Calu3 (cell line): ENCODE data around the gene FNDC3B. TPM values are rescaled to one million over a fixed set of nuclear protein-coding genes. Genes with fewer than 3 reads are reported as not detected.

Experiments
- BruUV-seq: library from RNA; stranded (reverse); fragments of 400-500 nt; replicated peaks from 2 replicates; lab custom pipeline; 2021; lab: Mats Ljungman, UMichigan
- CTCF ChIA-PET: fragments of 300-600 bp; sonication (Branson Sonifier 250); formaldehyde crosslinking; loops from one replicate; lab custom pipeline; 2022; ENCODE audit warnings: antibody characterized with exemption; lab: Charles Lee
- DNase-seq: peaks from one replicate; pipeline ENCODE4 v3.0.0; 2022
- H3K27ac Mint-ChIP-seq: one replicate; pipeline ENCODE4 v1.8.0; 2022; ENCODE audit warnings: mixed read lengths; ENCODE audit not compliant: unreplicated experiment
- H3K27me3 Mint-ChIP-seq: one replicate; pipeline ENCODE4 v1.8.0; 2022; ENCODE audit warnings: mixed read lengths; ENCODE audit not compliant: unreplicated experiment
- H3K36me3 Mint-ChIP-seq: one replicate; pipeline ENCODE4 v1.8.0; 2022; ENCODE audit warnings: mild to moderate bottlenecking, moderate library complexity, mixed read lengths; ENCODE audit not compliant: insufficient read depth, unreplicated experiment
- H3K4me1 Mint-ChIP-seq: one replicate; pipeline ENCODE4 v1.8.0; 2022; ENCODE audit warnings: mild to moderate bottlenecking, low read depth, mixed read lengths; ENCODE audit not compliant: unreplicated experiment
- H3K4me3 Mint-ChIP-seq: one replicate; pipeline ENCODE4 v1.8.0; 2022; ENCODE audit warnings: mild to moderate bottlenecking, low read depth, moderate library complexity, mixed read lengths; ENCODE audit not compliant: unreplicated experiment
- H3K9me3 Mint-ChIP-seq: one replicate; pipeline ENCODE4 v1.8.0; 2022; ENCODE audit warnings: low read depth, mixed read lengths; ENCODE audit not compliant: unreplicated experiment
- intact Hi-C: fragments of 100-400 bp; cut with micrococcal nuclease; formaldehyde crosslinking; loops from one replicate; pipeline ENCODE4 v1.10.0; 2022; ENCODE audit not compliant: unreplicated experiment
- total RNA-seq: library from RNA; stranded (reverse); gene quantifications from 2 replicates; pipeline ENCODE4 v1.2.3, GENCODE V29; 2022
- TF ChIP-seq, protein P1 (sequence below): fragments of 200-600 bp; IDR thresholded peaks from one replicate; pipeline ENCODE4 v1.8.0; 2022; ENCODE audit warnings: antibody characterized with exemption; ENCODE audit not compliant: unreplicated experiment

The FNDC3B gene
- total RNA-seq, 1 experiment from 2014 or later = 453 TPM

DNA sequence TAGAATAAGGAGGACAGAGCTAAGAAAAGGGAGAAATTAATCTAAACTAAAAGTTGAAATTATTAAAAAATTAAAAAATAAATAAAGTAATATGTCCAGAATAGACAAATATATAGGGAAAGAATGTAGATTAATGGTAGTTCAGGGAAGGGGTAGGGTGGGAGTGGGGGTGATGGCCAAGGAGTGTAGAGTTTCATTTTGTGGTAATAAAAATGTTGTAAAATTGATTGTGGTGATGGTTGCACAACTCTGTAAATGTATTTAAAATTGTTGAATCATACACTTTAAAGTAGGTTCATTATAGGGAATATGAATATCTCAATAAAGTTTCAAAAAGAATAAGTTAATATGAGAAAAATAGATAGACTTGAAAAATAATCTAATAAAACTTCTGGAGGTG, 21.0 kb upstream of the FNDC3B start:
- DNase-seq = no peak
- TF ChIP-seq, protein P1, sequence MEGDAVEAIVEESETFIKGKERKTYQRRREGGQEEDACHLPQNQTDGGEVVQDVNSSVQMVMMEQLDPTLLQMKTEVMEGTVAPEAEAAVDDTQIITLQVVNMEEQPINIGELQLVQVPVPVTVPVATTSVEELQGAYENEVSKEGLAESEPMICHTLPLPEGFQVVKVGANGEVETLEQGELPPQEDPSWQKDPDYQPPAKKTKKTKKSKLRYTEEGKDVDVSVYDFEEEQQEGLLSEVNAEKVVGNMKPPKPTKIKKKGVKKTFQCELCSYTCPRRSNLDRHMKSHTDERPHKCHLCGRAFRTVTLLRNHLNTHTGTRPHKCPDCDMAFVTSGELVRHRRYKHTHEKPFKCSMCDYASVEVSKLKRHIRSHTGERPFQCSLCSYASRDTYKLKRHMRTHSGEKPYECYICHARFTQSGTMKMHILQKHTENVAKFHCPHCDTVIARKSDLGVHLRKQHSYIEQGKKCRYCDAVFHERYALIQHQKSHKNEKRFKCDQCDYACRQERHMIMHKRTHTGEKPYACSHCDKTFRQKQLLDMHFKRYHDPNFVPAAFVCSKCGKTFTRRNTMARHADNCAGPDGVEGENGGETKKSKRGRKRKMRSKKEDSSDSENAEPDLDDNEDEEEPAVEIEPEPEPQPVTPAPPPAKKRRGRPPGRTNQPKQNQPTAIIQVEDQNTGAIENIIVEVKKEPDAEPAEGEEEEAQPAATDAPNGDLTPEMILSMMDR = no peak
- no peak overlapping the region for H3K27ac Mint-ChIP-seq
- H3K27me3 Mint-ChIP-seq = no peaks in the 10 kb centered on the region
- intact Hi-C loops = no loop called here
- no TSS peak for BruUV-seq
- no peaks in the 10 kb centered on the region for H3K9me3 Mint-ChIP-seq
- no peaks in the 10 kb centered on the region for H3K36me3 Mint-ChIP-seq
- H3K4me1 Mint-ChIP-seq = no peaks in the 10 kb centered on the region
- CTCF ChIA-PET = interaction anchor here (0.7 to 1.0 kb wide), 2 partner anchors 11 to 79 kb away, joined by 3 read pairs; no protein-coding TSS in a partner anchor
- no peak overlapping the region for H3K4me3 Mint-ChIP-seq

- H3K9me3 Mint-ChIP-seq = no peaks in the 10 kb centered on the region
- H3K27ac Mint-ChIP-seq = no peak overlapping the region
- no peaks in the 10 kb centered on the region for H3K4me1 Mint-ChIP-seq
- no peak overlapping the region for H3K4me3 Mint-ChIP-seq
- BruUV-seq = no TSS peak
- intact Hi-C loops = no loop called here
- H3K27me3 Mint-ChIP-seq = no peaks in the 10 kb centered on the region
- TF ChIP-seq, protein P1 = no peak
- no peaks in the 10 kb centered on the region for H3K36me3 Mint-ChIP-seq
- CTCF ChIA-PET = interaction anchor here (0.5 to 1.4 kb wide), 3 partner anchors 10 to 17 kb away, joined by 3 to 4 read pairs (median 3); no protein-coding TSS in a partner anchor
- no peak for DNase-seq
Measured at GRCh38 chr3:172020763-172021162, 18.6 kb upstream of the FNDC3B start.

DNA sequence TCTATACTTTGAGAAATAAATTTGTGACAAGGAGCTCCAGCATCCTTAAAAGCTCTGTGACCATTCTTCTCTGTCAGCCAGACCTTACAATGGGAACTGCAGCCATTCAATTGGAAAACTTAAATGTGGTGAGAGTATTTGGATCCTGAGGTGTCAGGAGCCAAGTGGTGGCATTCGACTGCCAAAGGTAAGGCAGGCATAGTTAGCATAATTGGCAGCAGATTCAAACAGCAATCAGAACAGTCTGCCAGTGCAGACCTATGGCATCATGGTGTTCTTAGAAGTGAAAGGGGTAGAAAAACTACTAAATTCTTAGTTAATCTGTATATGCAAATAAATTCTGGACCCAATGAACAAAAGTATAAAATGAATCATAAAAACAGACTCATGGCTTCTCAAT, 18.2 kb upstream of the FNDC3B start:
- intact Hi-C loops = no loop called here
- H3K4me3 Mint-ChIP-seq = no peak overlapping the region

GRCh38 chr3:172021859-172022258, 17.5 kb upstream of the FNDC3B start:
- Mint-ChIP-seq H3K9me3 (no peaks in the 10 kb centered on the region), H3K4me3 (no peak overlapping the region)

More for the DNA sequence above, 18.2 kb upstream of the FNDC3B start:
- no peaks in the 10 kb centered on the region for H3K4me1 Mint-ChIP-seq
- H3K36me3 Mint-ChIP-seq = no peaks in the 10 kb centered on the region
- H3K9me3 Mint-ChIP-seq = no peaks in the 10 kb centered on the region
- BruUV-seq = no TSS peak
- no peak overlapping the region for H3K27ac Mint-ChIP-seq
- CTCF ChIA-PET = interaction anchor here (0.5 to 1.4 kb wide), 4 partner anchors 9 to 529 kb away, joined by 3 to 4 read pairs (median 4); no protein-coding TSS in a partner anchor
- TF ChIP-seq, protein P1 = no peak
- no peaks in the 10 kb centered on the region for H3K27me3 Mint-ChIP-seq
- no peak for DNase-seq

More at GRCh38 chr3:172021859-172022258, 17.5 kb upstream of the FNDC3B start:
- CTCF ChIA-PET = interaction anchor here (0.6 kb wide), 1 partner anchor 528 kb away, joined by 4 read pairs; no protein-coding TSS in a partner anchor
- no TSS peak for BruUV-seq
- TF ChIP-seq, protein P1 = no peak
- no peak for DNase-seq
- H3K36me3 Mint-ChIP-seq = no peaks in the 10 kb centered on the region
- intact Hi-C loops = no loop called here
- no peak overlapping the region for H3K27ac Mint-ChIP-seq
- no peaks in the 10 kb centered on the region for H3K27me3 Mint-ChIP-seq
- no peaks in the 10 kb centered on the region for H3K4me1 Mint-ChIP-seq
